ENCODE results near the gene PPP1R13B. TPM values are rescaled to one million over a fixed set of nuclear protein-coding genes. Genes with fewer than 3 reads are reported as not detected.

The PPP1R13B gene
- total RNA-seq, 1 experiment from 2014 or later = 26.5 TPM

- Histone ChIP-seq H3K4me1 (replicated peaks; ENCODE audit: insufficient read depth) (peaks cover 25% of the 10 kb centered on the region), H3K4me3 (no peak overlapping the region), H3K79me2 (ENCODE audit: low read depth) (peaks cover 24% of the 10 kb centered on the region), H3K9me3 (ENCODE audit: insufficient read depth, low read depth) (no peaks in the 10 kb centered on the region), H3K36me3 (ENCODE audit: low read depth) (peaks cover 21% of the 10 kb centered on the region; the same call in 1 of the 2 replicates), H4K20me1 (ENCODE audit: insufficient read depth) (no peaks in the 10 kb centered on the region; the same call in 1 of the 2 replicates), H3K4me2 (no peak overlapping the region), H3F3A (ENCODE audit: insufficient read depth, low read depth) (peaks cover 68% of the 10 kb centered on the region), H3K27ac (no peak overlapping the region), H3K27me3 (ENCODE audit: insufficient read depth, low read depth) (no peaks in the 10 kb centered on the region), H3K9me2 (ENCODE audit: insufficient read depth) (no peaks in the 10 kb centered on the region), H2AFZ (no peak overlapping the region)
- no peak for DNase-seq
- POLR2A ChIA-PET (ENCODE audit: unreplicated experiment) = no interaction called here
- intact Hi-C loops (cut with micrococcal nuclease; ENCODE audit: unreplicated experiment) = loop anchor here (5.0 kb wide), 1 partner anchor 148 kb away; the partner anchor contains the start of genes BAG5 and COA8
- CTCF ChIA-PET = no interaction called here
- TF ChIP-seq EZH2 (IDR thresholded peaks at IDR 0.05; ENCODE audit: low read depth) = no peak
- TF ChIP-seq CTCF (conservative IDR thresholded peaks at IDR 0.05) = no peak
- BruUV-seq (replicated peaks) = no TSS peak
Measured at GRCh38 chr14:103709814-103710213, 137.6 kb downstream of the PPP1R13B start.

GRCh38 chr14:103708750-103709187, 138.6 kb downstream of the PPP1R13B start:
- BruUV-seq (replicated peaks) = no TSS peak
- H3K36me3 ChIP-seq (ENCODE audit: low read depth) = peaks cover 21% of the 10 kb centered on the region; the same call in 1 of the 2 replicates

More at GRCh38 chr14:103708750-103709187, 138.6 kb downstream of the PPP1R13B start:
- Histone ChIP-seq H3K9me3 (ENCODE audit: insufficient read depth, low read depth) (no peaks in the 10 kb centered on the region), H2AFZ (no peak overlapping the region), H3K9me2 (ENCODE audit: insufficient read depth) (no peaks in the 10 kb centered on the region), H3K4me1 (replicated peaks; ENCODE audit: insufficient read depth) (peaks cover 25% of the 10 kb centered on the region), H3K4me3 (no peak overlapping the region), H3K27ac (no peak overlapping the region), H4K20me1 (ENCODE audit: insufficient read depth) (peaks cover 2% of the 10 kb centered on the region; the same call in 1 of the 2 replicates), H3F3A (ENCODE audit: insufficient read depth, low read depth) (peaks cover 71% of the 10 kb centered on the region), H3K4me2 (no peak overlapping the region), H3K27me3 (ENCODE audit: insufficient read depth, low read depth) (no peaks in the 10 kb centered on the region), H3K79me2 (ENCODE audit: low read depth) (peaks cover 13% of the 10 kb centered on the region)
- CTCF ChIA-PET = no interaction called here
- POLR2A ChIA-PET (ENCODE audit: unreplicated experiment) = no interaction called here
- intact Hi-C loops (cut with micrococcal nuclease; ENCODE audit: unreplicated experiment) = loop anchor here (5.0 kb wide), 1 partner anchor 146 kb away; the partner anchor contains the start of genes BAG5 and COA8
- no peak for DNase-seq
- TF ChIP-seq EZH2 (IDR thresholded peaks at IDR 0.05; ENCODE audit: low read depth) = no peak
- TF ChIP-seq CTCF (conservative IDR thresholded peaks at IDR 0.05) = no peak

Data from PC-9 (cell line).